Measurements from ENCODE around the gene LSM14B.
"Not testable (repeated sequence)": the region's sequence is repeated elsewhere in the genome, so short reads cannot be mapped to it uniquely, and the experiment has no call there.

LSM14B gene

DNA sequence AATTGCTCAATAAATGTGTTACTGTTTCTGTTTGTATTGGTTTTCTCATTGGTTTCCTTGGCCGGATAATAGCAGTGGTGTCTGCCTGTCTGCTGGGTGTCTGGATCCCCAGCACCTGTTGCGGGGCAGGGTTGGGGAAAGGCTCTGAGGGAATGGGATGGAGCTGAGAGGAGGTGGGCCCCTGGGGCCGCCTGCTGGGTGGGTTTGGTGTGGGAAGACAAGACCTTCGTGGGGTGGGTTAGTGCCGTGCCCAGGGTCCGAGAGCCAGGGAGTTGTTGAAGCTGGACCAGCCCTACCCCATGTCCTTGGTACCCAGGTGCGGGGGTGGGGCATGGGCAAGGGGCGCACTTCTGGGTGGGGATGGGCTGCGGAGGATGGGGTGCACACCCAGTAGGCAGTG, 25.3 kb downstream of the LSM14B start:
- DNase-seq (ENCODE audit: low spot score), result no peak

DNA sequence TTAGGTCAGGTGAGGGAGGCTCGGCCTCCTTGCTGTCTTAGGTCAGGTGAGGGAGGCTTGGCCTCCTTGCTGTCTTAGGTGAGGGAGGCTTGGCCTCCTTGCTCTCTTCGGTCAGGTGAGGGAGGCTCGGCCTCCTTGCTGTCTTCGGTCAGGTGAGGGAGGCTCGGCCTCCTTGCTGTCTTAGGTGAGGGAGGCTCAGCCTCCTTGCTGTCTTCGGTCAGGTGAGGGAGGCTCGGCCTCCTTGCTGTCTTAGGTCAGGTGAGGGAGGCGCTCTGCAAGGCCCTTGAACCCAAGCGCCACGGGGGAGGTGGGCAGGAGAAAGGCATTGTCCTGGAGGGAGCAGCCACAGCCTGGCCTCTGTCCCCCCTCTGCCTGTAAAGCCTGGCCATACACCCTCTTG, 26.1 kb downstream of the LSM14B start:
- DNase-seq (ENCODE audit: low spot score), result not testable (repeated sequence)

DNA sequence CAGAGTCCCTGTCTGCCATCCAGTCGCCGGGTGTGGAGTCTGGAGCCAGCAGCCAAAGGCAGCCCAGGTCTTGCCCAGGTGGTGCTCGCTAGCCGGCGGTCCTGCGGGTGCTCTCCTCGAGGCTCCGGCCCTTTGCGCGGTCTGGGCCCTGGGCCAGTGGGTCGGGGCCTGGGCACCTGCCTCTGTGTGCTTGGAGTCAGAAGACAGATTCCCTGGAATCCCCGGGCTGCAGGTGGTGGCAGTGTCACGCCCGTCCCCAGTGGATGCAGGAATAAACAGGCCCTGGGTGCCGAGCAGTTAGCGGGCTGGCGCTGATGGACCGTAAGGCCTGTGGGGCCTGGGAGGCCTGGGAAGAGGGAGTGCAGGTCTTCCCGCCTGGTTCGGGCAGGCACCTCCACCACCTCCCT, 26.6 kb downstream of the LSM14B start:
- no peak for DNase-seq (ENCODE audit: low spot score)

DNA sequence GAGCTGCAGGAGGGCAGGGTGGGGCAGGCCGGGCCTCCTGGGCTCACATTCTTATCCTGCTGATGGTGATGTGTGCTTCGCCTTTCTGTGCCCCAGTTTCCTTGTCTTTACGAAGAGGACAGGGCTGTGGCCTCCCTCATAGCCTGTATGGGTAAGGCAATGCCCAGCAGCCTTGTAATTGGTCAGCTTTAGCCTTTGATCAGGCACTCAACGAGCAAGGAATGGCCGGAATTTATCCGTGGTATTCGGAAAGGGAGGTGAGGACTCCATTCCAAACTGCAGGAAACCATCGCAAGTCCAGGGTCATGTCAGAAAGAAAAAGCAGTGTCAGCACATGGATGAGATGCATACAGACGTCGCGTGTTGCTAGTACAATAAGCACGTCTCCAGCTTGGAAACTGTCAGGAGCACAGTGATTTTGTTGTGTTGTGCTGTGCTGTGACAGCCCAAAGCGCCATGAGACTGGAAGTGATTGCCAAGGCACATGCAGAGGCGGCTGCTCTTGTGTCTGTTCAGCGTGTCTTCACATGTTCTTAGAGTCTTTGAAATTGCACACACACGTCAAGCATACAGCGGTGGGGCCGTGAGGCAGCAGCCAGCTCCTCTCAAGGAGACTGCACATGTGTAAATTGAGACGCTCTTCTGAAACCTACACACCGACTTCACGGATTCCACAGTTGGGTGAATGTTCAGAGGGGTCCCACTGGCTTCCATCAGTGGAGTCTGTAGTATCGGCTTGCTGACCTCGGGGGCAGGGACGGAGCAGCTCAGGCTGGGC, 27.4 kb downstream of the LSM14B start:
- peak; percentile 45 for DNase-seq (ENCODE audit: low spot score)

DNA sequence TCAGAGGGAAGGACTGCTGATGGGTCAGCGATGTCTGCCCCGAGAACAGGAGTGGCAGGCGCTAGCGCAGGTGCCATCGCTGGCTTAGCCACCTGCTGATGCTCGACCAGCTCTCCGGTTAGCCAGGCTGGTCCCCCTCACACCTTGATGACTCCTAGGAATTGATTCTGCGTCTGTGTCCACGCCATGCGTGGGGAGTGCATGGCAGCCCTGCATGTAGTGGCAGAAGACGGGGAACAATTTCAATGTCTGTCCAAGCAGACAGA, 28.0 kb downstream of the LSM14B start:
- DNase-seq (ENCODE audit: low spot score), result no peak

DNA sequence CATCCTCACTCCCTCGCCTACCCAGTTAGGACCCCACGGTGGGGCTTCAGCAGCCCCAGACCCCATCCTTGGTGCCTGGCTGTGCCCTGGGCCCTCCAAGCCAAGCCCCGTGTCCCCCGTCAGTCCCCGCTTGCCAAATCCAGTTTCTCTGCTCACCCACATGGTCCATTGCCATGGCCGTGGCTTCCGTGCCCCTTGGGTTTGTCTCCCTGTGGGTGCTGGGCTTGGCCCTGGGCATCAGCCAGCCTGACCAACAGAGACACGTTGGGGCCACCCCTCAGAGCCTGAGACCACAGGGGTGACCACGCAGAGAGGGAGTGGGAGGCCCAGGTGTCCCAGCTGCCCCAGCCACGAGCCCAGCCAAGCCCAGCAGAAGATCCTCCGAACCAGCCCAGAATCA, 28.9 kb downstream of the LSM14B start:
- DNase-seq (ENCODE audit: low spot score), result no peak

DNA sequence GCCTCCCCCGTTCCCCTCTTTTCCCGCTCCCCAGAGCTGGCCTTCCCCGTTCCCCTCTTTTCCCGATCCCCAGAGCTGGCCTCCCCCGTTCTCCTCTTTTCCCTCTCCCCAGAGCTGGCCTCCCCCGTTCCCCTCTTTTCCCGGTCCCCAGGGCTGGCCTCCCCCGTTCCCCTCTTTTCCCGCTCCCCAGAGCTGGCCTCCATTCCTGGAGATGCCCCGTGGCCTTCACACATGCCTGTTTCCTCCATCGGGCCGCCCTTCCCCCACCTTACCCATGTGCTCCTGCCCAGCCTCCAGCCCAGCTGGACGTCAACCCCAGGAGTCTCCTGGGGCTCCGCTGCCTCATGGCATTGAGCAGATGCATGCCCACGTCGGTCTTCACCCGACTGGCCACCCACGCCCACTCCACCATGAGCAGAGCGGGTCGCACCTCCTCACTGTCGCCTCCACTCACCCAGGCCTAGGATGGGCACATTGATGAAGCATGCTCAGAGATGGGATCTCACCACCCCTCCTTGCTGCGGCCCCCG, 29.6 kb downstream of the LSM14B start:
- DNase-seq (ENCODE audit: low spot score), result no peak

DNA sequence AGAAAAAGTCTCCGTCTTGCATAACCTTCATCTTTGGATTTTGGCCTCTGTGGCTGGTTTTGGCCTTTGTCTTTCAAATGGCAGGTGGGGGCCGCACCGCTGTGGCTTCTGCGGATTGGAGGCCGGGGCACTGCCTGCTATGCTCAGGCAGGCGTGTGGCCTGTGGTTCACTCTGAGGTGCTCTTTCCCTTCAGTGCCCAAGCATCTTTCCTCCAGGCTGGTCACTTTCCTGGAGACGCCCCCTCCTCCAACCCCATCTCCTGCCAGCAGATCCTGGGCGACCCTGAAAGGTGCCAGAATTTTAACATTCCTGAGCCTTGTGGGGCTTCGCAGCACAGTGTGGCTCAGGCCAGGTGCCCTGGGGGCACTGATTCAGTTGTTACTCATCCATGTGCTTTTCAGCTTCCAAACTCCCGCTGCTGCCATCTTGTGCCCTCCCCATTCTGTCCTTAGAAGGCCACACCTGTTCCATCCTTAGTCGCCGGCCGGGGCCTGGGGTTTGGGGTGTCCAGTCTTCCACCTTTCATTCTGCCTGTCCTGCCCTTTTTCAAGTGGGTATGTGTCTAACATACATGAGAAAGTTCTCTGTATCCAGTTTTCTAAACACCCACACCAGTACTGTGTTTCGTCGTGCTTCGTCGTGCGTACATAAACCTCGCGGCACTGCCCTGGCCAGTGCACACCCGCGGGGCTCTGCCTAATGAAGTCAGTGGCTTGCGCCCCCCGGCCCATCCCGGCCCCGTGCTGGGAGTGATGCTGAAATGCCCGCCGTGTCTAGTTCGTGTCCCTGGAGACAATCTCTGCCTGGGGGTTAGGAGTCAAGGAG, 33.4 kb downstream of the LSM14B start:
- no peak for DNase-seq (ENCODE audit: low spot score)

DNA sequence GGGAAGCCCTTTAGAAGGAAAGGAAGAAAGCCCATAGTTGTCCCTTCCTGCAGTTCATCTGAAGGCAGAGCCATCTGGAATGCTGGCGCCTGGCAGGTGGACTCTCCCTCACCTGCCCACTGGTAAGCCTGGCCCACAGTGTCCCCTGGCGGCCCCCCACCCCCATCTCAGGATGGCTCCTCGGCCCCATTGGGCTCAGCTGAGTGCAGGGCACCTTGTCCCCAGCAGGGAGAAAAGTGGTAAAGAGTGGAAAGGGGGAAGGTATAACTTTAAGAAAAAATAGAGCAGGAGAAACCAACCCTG, 33.9 kb downstream of the LSM14B start:
- DNase-seq (ENCODE audit: low spot score), result no peak

DNA sequence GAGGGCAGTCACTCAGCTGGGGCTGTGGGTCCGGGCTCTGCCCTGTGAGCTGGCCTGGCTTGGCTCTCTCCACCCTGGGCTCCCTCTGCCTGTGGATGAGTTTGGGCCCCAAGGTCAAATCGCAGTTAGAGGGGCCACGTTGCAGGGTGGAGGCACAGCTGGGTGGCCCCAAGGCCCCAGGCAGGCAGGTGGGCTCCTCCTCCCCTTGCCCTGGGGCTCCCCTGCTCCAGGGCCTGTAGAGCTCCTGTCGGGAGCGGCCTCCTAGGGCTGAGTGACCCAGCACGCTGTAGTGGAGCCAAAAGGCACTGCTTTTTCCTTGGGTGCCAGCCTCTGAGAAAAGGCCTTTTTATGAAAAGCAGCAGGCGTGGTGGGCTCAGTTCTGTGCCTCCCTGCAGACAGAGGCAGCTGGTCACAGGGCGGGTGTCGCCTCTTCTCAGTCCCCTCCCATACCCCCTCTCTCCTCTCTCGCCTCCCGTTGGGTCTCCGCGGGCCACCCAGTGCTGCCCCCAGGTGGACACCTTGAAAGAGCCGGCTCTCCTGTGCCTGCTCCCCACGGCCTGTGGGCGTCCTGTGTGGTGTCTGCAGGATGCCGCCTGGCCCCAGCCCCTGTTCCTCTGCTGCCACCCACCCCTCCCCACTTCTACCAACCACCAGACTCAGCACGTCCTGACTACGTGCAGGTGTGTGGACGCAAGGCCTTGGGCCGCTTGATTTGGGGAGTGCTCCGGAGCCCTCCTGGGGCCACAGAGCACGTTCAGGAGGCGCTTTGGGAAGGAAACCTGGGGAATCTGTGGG, 34.5 kb downstream of the LSM14B start:
- peak; percentile 84 for DNase-seq (ENCODE audit: low spot score)

DNA sequence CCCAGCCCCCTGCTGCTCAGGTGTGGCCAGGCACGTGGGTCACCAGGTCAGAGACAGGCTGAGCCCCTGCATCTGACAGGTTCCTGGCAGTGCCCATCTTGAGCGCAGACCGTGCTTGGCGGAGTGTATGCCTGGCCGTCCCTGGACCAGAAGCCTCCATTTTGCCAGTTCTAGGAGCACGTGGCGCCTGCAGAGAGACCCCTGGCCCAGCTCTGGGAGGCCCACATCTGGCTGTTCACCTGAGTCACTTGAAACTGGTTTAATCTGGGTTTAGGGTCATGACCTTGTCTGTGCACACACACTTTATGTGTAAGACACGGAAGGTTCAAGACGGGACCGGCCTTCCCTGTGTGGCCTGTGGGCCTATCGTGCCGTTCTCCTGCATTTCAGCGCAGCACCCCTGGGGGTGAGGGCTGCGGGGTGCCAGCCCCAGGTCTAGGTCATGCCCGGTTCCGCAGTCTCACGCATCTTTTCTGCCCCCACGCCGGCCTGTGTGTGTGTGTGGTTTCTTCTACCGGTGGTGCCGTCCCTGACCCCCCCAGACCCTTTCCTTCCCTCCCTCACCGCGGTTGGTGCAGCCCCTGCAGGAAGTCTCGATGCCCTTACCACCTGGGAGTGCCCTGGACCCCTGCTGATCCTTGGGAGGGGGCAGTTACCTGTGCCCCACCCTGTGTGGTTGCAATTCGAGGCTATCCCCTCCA, 35.3 kb downstream of the LSM14B start:
- DNase-seq (ENCODE audit: low spot score), result no peak

DNA sequence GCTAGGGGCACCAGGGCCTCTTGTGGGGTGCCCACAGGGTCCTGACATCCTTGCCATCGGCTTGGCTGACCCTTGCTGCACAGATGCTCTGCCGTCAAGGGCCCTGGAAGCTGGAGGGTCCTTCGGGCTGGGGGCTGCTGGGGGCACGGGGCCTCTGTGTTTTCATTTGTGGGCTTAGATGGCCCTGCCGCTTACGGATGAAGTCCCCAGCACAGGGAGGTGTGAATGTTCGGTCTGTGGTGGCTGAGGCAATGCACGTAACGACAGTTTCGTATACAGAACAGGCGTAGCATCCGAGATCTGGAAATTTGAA, 35.8 kb downstream of the LSM14B start:
- DNase-seq (ENCODE audit: low spot score), result no peak

DNA sequence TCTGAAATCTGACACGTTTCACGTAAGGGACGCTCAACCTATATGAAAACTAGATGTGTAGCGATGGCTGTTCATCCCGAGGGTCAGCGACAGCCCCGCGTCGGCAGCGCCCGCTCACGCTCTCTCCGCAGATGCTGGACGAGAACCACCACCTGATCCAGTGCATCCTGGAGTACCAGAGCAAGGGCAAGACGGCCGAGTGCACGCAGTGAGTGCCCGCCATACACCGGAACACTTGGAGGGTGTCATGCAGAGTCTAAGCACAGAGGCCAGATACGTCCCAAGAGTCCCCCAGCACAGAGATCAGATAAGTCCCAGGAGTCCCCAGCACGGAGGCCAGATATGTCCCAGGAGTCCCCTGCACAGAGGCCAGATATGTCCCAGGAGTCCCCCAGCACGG, 36.3 kb downstream of the LSM14B start:
- no peak for DNase-seq (ENCODE audit: low spot score)

DNA sequence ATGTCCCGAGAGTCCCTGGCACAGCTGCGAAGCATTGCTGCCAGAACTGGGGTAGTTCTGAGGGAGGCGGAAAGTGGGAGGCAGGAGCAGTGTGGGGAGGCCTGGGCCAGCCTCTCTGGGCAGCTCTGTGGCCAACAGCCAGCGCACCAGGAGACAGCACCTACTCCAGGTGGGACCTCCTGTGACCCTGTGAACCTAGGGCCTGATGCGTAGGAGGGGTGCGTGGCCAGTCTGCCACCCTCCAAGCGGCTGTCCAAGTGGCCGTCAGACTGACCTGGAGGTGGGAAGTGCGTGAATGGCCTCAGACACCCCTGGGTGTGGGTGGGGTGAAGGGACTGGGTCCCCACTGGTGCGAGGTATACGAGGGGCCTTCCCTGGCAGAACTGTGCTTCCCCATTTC, 36.8 kb downstream of the LSM14B start:
- DNase-seq (ENCODE audit: low spot score), result no peak

DNA sequence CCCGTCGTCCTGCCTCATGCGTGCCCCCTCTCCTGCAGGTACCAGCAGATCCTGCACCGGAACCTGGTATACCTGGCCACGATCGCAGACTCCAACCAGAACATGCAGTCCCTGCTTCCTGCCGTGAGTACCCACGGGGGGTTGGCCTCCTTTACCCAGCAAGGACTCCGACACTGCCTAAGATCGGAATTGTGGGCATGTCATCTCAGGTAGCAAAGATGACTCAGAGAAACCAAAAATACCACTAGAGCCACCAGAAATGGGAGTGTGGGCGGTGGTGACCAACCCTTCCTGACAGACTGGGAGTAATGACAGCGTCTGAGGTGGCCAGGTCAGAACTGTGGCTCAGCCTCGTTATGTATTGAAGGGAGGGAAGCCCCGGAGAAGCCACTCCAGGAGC, 37.6 kb downstream of the LSM14B start:
- peak; percentile 50 for DNase-seq (ENCODE audit: low spot score)

DNA sequence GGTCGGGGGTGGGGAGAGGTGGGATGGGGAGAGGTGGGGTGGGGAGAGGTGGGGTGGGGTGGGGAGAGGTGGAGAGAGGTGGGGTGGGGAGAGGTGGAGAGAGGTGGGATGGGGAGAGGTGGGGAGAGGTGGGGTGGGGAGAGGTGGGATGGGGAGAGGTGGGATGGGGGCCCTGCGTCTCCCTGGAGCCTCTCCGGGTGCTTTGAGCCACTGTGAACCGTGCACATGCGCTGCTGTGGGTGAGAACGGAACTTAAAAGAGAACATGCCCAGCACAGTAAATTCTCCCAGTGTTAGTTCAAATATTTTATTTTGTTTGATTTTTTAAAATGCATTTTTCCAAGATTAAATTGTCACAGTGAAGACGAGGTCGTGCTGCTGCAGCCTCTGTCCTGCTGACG, 38.0 kb downstream of the LSM14B start:
- no peak for DNase-seq (ENCODE audit: low spot score)

DNA sequence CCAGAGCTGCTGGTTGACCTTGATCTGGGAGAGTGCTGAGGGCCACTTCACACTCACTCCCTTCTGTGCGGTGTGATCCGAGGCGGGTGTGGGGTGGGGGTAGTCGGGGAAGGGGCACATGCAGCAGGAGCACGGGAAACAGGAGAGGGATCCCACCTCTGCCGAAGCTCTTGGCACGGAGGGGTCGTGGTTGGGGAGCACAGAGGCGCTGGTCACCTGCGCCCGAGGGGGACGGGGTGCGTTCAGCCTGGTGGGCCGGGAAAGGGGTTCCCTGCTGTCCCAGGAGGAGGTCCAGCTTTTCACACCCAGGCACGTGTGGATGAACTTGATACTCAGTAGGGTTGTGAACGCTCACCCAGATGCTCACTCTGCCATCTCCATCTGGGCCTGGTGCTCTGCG, 38.6 kb downstream of the LSM14B start:
- no peak for DNase-seq (ENCODE audit: low spot score)

DNA sequence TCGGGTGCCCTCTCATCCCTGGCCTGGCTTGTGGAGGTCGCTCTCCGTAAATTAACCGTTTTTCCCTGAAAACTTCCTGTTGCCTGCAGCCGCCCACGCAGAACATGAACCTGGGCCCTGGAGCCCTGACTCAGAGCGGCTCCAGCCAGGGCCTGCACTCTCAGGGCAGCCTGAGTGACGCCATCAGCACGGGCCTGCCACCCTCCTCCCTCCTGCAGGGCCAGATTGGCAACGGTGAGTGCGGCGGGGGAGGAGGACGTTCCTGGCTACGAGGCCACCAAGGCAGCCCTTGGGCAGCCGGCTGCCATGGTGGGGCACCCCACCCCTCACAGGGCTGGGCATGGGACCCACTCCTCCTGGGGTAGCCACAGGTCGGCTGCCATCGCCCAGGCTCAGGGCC, 39.1 kb downstream of the LSM14B start:
- DNase-seq (ENCODE audit: low spot score), result peak; percentile 52

DNA sequence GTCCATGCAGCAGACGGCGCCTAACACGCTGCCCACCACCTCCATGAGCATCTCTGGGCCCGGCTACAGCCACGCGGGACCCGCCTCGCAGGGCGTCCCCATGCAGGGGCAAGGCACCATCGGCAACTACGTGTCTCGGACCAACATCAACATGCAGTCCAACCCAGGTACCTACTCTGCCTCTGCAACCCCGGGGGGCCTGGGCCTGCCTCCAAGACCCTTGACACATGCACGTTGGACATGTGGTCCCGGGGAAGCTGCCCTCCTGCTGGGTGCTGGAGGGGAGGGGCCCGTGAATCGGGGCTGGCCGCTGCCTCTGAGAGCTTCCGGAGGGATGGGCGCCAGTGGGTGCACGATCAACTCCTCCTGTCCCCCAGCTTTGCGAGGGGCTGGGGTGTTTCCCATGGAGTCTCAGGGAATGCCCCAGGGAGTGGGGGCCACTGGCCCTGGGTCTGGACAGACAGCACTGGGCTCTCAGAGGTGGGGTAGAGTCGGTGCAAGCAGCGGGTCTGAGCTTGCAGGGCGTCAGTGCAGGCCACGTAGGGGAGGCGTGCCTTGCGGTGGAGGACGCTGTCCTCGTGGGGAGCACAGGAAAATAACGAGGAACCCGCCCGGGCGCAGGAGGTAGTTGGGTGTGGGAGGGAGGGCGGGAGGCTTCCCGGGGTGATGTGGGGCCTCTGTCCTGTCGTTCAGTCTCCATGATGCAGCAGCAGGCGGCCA, 40.6 kb downstream of the LSM14B start:
- no peak for DNase-seq (ENCODE audit: low spot score)

DNA sequence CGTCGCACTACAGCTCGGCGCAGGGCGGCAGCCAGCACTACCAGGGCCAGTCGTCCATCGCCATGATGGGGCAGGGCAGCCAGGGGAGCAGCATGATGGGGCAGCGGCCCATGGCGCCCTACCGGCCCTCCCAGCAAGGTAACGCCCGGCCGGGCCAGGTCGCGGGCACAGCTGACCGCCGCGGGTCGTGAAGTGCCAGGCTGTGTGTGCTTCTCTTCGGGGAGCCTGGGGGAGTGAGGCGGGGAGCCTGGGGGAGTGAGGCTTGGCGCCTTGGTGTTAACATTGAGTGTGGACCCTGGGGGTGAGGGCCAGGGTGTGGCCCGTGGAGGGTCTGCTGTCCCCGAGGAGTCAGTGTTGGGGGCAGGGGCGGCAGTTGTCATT, 41.2 kb downstream of the LSM14B start:
- DNase-seq (ENCODE audit: low spot score), result no peak

DNA sequence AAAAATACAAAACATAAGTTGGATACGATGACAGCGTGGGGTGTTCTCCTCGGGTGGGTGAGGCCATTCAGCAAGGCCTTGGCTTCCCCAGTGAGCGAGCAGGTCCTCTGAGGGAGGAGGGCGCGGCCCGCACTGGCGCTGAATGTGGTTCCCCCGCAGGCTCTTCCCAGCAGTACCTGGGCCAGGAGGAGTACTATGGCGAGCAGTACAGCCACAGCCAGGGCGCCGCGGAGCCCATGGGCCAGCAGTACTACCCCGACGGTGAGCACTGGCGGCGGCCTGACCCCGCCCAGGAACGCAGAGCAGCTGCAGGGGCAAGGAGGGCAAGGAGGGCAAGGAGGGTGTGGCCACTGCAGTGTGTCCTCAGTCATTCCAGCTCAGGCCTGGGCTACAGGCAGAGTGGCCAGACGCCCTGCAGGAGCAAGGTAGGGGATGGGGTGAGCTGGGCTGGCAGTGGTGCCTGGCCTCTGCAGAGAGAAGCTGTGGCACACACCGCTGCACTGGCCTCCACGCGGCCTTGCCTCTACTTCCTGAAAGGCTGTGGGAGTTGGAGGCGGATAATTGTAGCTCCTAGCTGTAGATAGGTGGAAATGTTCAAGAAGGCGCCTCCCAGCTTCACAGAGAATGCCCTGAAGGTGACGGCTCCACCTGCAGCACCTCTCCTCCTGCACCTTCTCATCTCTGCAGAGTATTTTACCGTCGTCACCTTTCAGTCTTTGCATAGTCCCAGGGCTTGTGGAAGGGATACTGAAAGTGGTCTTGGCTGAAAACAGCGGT, 41.9 kb downstream of the LSM14B start:
- no peak for DNase-seq (ENCODE audit: low spot score)
